Lung microvascular endothelial cell (primary cell): ENCODE data around the gene SBF2. TPM values are rescaled to one million over a fixed set of nuclear protein-coding genes. Genes with fewer than 3 reads are reported as not detected.
A peak's percentile ranks its signal among the peaks of the same experiment; 100 is the strongest.
"Not testable (repeated sequence)": the region's sequence is repeated elsewhere in the genome, so short reads cannot be mapped to it uniquely, and the experiment has no call there.

Experiments
- DNase-seq, 2 donors: peaks; one replicate each; pipeline versions ENCODE4 v3.0.0 to v3.0.0-alpha.2; 2010; ENCODE audit warnings: low read depth in 2 of 2
- total RNA-seq: library from RNA; depleted of rRNA; stranded (reverse); fragments of >200 nt; gene quantifications from 2 replicates; pipeline ENCODE4 v1.2.1, GENCODE V29; 2014

The SBF2 gene
- total RNA-seq, 1 donor from 2014 or later, result 50.8 TPM

- DNase-seq, result no peak
Measured at GRCh38 chr11:10022764-10023163, 271.3 kb downstream of the SBF2 start.

- DNase-seq, result peak; percentile 47 to 87
Measured at GRCh38 chr11:10021563-10021962, 272.5 kb downstream of the SBF2 start.

- peak; percentile 36 to 53 for DNase-seq
Measured at GRCh38 chr11:10019906-10020682, 273.9 kb downstream of the SBF2 start.

GRCh38 chr11:10017911-10018310 is 276.1 kb downstream of the SBF2 start:
- DNase-seq, result no peak

GRCh38 chr11:10017050-10017449 is 277.0 kb downstream of the SBF2 start:
- no peak for DNase-seq

GRCh38 chr11:10012068-10012467 is 282.0 kb downstream of the SBF2 start:
- DNase-seq, result no peak

- DNase-seq, result peak; percentile 16 to 41
Measured at GRCh38 chr11:10005955-10006525, 288.0 kb downstream of the SBF2 start.

GRCh38 chr11:10004526-10005113 is 289.4 kb downstream of the SBF2 start:
- no peak for DNase-seq

GRCh38 chr11:10002221-10002620 is 291.8 kb downstream of the SBF2 start:
- peak in 1 of 2 donors; percentile 16 for DNase-seq

GRCh38 chr11:9992306-9992705 is 301.7 kb downstream of the SBF2 start:
- DNase-seq, result no peak

GRCh38 chr11:9990221-9990973 is 303.6 kb downstream of the SBF2 start:
- DNase-seq, result peak; percentile 31 to 39

GRCh38 chr11:9987303-9987702 is 306.7 kb downstream of the SBF2 start:
- DNase-seq, result not testable (repeated sequence)

- peak in 1 of 2 donors; percentile 10 for DNase-seq
Measured at GRCh38 chr11:9982796-9983579, 311.0 kb downstream of the SBF2 start.

- peak; percentile 42 to 66 for DNase-seq
Measured at GRCh38 chr11:9982127-9982795, 311.8 kb downstream of the SBF2 start.

- no peak for DNase-seq
Measured at GRCh38 chr11:9980931-9981330, 313.1 kb downstream of the SBF2 start.

GRCh38 chr11:9977554-9977953 is 316.5 kb downstream of the SBF2 start:
- peak in 1 of 2 donors; percentile 51 for DNase-seq

GRCh38 chr11:9974375-9974774 is 319.6 kb downstream of the SBF2 start:
- no peak for DNase-seq

GRCh38 chr11:9973921-9974320 is 320.1 kb downstream of the SBF2 start:
- peak in 1 of 2 donors; percentile 16 for DNase-seq

GRCh38 chr11:9972989-9973388 is 321.0 kb downstream of the SBF2 start:
- DNase-seq, result peak; percentile 67 to 76

- no peak for DNase-seq
Measured at GRCh38 chr11:9971894-9972293, 322.1 kb downstream of the SBF2 start.

GRCh38 chr11:9969068-9969467 is 325.0 kb downstream of the SBF2 start:
- no peak for DNase-seq
